ENCODE data around the gene KNCN.

KNCN gene

GRCh38 chr1:46497665-46498064, 53.8 kb downstream of the KNCN start:
- no peak for DNase-seq (ENCODE audit: low read depth)

- DNase-seq (ENCODE audit: low read depth): no peak
These were observed 54.4 kb downstream of the KNCN start for GRCh38 chr1:46497020-46497419.

- DNase-seq (ENCODE audit: low read depth): no peak
These were observed 54.9 kb downstream of the KNCN start for GRCh38 chr1:46496505-46496904.

- DNase-seq (ENCODE audit: low read depth): no peak
These were observed 55.7 kb downstream of the KNCN start for GRCh38 chr1:46495778-46496177.

Data from HS-27A (cell line).